GM18498 (cell line): ENCODE results near the gene JPT1.
A peak's percentile ranks its signal among the peaks of the same experiment; 100 is the strongest.
"Not testable (repeated sequence)": the region's sequence is repeated elsewhere in the genome, so short reads cannot be mapped to it uniquely, and the experiment has no call there.

Source experiments
- ATAC-seq: cut with Tn5 transposase; IDR thresholded peaks from one replicate; pipeline ENCODE4 v1.9.1; 2021; ENCODE audit warnings: mild to moderate bottlenecking, moderate library complexity; ENCODE audit not compliant: unreplicated experiment

JPT1 gene

DNA sequence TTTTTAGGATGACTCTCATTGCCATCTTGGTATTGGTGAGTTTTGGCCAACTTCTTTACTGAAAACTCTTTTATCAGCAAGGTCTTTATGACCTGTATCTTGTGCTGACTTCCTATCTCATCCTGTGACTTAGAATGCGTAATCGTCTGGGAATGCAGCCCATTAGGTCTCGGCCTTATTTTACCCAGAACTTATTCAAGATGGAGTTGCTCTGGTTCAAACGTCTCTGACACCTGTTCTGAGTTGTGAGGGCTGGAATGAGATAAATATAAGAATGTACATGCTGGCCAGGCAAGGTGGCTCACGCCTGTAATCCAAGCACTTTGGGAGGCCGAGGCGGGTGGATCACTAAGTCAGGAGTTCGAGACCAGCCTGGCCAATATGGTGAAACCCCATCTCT is 4.2 kb upstream of the JPT1 start:
- not testable (repeated sequence) for ATAC-seq

DNA sequence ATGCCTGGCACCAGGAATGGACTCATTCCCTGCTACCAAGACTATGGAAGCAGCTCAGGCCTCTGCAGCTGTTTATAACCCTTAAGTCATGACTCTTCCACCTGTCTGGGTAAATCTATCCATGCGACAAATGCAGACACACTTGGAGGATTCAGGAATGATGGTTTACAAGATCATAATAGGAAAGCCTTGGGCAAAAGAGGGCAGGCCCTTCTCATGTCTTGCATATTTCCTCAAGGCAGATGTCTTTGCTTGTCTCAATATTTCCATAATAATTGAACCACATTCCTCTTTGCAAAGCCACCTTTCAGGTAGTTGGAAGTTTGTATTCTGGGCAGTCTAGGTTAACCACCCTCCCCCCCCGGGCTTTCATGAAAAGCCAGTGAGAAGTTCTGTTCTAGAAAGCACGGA is 884 bp upstream of the JPT1 start:
- no peak for ATAC-seq

DNA sequence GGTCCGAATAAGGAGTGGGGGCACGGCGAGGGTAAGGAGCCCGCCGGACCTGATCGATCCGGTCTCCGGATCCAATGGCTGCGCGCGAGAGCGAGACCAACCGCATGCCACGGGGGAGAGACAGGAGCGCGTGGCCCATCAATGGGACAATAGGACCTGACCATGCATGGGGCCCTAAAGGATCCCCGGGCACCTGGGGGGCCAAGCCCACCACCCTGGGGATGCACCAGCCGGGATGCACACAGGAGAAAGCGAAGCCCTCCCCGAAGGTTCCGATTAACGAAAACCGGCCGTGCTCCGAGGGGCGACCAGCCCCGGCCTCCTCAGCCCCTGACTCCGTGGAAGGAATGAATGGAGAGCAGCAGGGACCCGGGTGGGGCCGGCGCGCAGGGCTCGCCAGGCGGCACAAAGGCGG is 525 bp downstream of the JPT1 start:
- peak; percentile 18 for ATAC-seq

DNA sequence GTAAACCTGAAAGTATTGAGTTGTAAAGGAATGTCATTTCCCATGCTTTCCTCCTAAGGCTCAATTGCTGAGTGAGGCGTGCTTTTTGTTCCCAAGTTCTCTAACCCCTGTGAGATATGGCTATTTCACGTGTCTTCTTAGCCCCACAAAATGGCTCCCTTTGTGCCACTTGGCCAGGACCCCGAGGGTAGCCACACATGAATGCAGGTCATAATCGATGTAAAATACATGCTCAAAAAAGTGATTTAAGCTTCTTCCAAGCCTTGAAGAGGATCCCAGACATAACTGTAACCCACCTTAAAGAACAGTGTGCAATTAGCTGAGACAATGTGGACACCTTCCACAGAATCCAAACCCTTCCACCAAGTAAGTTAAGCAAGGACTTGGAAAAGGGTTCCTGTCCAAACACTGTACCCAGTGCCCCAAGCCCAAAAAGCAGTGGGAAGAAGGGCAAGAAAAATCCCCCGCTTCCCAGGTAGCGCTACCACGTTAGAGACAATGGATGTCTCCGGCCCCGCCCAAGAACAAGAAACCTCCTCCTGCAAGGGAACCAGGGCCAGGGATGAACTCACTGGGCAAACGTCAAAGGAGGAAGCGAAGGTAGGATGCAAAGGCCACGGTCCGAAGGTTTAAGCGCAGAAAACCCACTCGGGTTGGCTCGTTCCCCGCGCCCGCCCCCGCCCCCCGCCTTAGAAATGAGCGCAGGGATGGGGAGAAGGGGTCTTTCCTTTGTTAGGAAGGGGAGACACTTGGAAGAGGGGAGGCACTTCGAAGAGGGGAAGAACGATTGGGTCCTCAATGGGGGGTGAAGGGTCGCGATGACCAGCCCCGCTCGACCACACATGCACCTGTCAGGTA is 1.2 kb downstream of the JPT1 start:
- ATAC-seq: no peak

- ATAC-seq: no peak
Measured at GRCh38 chr17:75152523-75152921, 1.8 kb downstream of the JPT1 start.

DNA sequence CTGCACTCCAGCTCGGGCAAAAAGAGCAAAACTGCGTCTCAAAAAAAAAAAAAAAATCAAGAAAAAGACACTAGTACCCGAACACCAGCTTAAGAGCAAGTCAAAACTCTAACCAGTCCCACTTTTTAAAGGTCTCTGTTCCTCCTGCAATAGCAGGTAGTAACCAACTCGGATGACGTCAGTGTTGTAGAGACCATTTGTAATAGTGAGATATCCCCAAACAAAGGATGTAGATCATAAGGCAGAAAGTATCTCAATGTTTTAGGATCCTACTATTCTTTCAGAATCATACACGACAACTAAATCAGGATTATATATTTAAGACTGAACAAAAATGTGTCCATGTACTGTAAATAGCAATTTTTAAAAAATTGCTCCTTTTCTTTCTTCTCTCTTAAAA is 2.4 kb downstream of the JPT1 start:
- no peak for ATAC-seq

- no peak for ATAC-seq
Measured at GRCh38 chr17:75147878-75148546, 6.3 kb downstream of the JPT1 start.

GRCh38 chr17:75146592-75146991 is 7.7 kb downstream of the JPT1 start:
- no peak for ATAC-seq

- no peak for ATAC-seq
Measured at GRCh38 chr17:75144816-75145512, 9.3 kb downstream of the JPT1 start.

DNA sequence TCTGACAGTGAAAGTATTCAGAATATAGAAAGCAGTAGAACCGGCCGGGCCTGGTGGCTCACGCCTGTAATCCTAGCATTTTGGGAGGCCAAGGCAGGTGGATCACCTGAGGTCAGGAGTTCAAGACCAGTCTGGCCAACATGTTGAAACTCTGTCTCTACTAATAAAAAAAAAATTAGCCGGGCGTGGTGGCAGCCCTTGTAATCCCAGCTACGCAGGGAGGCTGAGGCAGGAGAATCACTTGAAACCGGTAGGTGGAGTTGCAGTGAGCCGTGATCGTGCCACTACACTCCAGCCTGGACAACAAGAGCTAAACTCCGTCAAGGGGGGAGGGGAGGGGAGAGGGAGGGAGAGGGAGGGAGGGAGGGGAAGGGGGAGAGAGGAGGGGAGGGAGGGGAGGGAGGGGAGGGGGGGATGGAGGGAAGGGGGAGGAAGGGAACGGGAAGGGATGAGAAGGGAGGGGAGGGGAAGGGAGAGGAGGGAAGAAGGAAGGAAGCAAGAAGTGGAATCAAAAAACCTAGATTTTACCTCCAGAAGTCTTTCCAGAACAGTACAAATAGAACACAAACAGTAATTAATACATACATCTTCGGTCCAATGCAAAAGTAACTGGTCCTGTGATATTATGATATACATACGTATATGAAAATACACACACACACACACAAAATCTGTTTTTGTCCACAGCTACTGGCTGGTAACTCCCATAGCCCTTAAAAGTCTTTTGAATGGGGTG is 11.9 kb downstream of the JPT1 start:
- ATAC-seq: no peak

GRCh38 chr17:75138519-75138918 is 15.8 kb downstream of the JPT1 start:
- ATAC-seq: no peak

DNA sequence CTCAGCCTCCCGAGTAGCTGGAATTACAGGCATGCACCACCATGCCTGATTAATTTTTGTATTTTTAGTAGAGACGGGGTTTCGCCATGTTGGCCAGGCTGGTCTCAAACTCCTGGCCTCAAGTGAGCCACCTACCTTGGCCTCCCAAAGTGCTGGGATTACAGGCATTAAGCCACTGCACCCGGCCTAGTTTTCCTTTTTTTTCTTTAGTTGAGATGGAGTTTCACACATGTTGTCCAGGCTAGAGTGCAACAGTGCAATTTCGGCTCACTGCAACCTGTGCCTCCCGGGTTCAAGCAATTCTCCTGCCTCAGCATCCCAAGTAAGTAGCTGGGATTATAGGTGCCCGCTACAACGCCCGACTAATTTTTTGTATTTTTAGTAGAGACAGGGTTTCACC is 16.6 kb downstream of the JPT1 start:
- not testable (repeated sequence) for ATAC-seq

GRCh38 chr17:75135946-75136345 is 18.4 kb downstream of the JPT1 start:
- no peak for ATAC-seq

GRCh38 chr17:75135452-75135851 is 18.9 kb downstream of the JPT1 start:
- no peak for ATAC-seq

- ATAC-seq: not testable (repeated sequence)
Measured at GRCh38 chr17:75133607-75134347, 20.5 kb downstream of the JPT1 start.

GRCh38 chr17:75133001-75133400 is 21.3 kb downstream of the JPT1 start:
- ATAC-seq: no peak

GRCh38 chr17:75132018-75133000 is 22.0 kb downstream of the JPT1 start:
- ATAC-seq: not testable (repeated sequence)

- ATAC-seq: peak; percentile 85
Measured at GRCh38 chr17:75131278-75132017, 22.9 kb downstream of the JPT1 start, which contains the start of gene NT5C. TSS of gene NT5C (minus strand) at chr17:75131742. CDS start at chr17:75131707, 35 bp downstream.
